GM12873 (cell line): ENCODE results near the gene ZDHHC14.

Experiments used
- TF ChIP-seq, protein P1 (sequence below): IDR thresholded peaks from 2 replicates; pipeline ENCODE4 v1.5.1; 2012; ENCODE audit warnings: low read depth, mild to moderate bottlenecking, moderate library complexity, low read length, control low read depth; ENCODE audit not compliant: insufficient read depth; ENCODE audit errors: missing control alignments

The ZDHHC14 gene

DNA sequence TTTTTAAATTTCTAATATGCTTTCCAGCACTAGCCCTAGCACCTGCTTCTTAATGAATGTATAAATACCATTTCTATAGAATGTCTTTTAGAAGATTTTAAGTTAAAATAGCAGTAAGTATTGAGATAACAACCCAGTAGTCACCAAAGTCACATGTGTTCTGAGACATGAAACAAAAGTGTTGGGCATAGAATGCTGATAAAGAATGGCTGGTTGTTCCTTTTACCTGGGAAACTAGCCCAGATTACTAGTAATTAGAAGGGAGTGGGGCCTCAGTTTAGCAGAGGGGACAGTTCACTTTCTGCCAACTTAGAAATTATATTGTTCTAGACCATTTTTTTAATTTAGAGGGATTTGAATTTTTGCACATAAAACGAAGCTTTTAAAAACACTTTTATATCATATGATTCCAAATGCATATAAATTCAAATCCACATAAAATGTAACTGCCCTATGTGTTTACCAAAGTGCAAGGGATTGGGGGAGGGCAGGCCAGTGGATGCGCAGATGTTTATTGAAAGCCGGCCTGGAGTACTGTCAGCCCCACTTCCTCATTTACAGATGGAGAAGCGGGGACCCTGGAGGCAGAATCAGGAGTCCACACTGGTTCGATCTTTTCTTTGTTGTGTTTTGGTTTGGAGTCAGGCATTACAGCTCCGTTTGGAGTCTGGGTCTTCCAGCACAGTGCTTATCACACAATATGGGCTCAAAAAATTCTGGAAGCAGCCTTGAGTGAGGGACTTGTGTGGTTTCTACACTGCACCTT is 139.8 kb downstream of the ZDHHC14 start:
- TF ChIP-seq, protein P1, sequence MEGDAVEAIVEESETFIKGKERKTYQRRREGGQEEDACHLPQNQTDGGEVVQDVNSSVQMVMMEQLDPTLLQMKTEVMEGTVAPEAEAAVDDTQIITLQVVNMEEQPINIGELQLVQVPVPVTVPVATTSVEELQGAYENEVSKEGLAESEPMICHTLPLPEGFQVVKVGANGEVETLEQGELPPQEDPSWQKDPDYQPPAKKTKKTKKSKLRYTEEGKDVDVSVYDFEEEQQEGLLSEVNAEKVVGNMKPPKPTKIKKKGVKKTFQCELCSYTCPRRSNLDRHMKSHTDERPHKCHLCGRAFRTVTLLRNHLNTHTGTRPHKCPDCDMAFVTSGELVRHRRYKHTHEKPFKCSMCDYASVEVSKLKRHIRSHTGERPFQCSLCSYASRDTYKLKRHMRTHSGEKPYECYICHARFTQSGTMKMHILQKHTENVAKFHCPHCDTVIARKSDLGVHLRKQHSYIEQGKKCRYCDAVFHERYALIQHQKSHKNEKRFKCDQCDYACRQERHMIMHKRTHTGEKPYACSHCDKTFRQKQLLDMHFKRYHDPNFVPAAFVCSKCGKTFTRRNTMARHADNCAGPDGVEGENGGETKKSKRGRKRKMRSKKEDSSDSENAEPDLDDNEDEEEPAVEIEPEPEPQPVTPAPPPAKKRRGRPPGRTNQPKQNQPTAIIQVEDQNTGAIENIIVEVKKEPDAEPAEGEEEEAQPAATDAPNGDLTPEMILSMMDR = no peak

DNA sequence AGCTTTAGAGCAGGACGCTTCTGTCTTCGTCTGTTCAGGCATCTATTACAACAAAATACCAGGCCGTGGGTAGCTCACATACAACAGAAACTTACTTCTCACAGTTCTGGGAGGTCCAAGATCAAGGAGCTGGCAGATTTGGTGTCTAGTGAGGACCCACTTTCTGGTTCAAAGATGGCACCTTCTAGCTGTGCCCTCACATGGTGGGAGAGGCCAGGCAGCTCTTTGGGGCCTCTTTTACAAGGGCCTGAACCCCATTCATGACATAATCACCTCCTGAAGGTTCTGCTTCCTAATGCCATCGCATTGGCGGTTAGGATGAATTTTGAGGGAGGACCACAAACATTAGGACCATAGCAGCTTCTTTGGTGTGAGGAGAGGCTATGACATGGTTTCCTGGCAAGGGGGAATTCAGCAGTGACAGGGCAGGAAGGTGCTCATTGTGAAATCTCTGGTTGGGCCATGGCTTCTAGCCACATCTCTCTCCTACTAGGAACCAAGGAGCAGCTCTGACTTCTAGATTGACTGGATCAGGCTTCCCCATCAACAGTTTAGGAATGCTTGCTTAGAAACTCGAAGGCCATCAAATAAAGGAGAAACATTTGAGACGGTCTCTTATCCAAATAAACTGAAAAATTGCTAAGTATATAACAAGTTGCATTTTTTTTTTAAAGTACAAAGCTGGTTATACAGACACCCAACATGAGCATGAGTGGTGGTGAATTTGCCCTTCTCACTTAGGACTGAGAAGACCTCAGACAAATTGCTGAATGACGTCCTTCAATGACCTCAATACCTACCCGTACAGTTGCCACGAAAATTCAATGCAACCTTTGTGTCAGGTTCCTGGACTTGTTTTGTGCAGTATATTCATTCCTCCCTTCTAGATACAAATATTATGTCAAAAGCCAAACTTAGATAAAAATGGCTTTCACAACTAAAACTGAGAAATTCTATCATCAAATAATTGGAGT is 140.7 kb downstream of the ZDHHC14 start:
- TF ChIP-seq, protein P1 = no peak

DNA sequence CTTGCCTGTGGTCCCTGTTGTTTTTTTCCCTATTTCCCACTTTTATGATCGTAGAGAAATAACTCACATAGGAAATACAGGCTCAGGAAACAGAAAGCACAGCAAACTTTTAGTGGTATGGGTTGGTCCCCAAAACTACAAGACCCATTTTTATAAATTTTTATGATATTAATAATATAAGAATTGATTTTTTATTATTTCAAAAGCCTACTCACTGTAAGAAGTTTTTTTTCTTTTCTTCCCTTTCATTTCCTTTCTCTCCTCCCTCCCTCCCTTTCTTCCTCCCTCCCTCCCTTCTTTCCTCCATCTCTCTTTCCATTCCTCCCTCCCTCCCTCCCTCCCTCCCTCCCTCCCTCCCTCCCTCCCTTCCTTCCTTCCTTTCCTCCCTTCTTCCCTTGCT is 141.5 kb downstream of the ZDHHC14 start:
- TF ChIP-seq, protein P1 = no peak

DNA sequence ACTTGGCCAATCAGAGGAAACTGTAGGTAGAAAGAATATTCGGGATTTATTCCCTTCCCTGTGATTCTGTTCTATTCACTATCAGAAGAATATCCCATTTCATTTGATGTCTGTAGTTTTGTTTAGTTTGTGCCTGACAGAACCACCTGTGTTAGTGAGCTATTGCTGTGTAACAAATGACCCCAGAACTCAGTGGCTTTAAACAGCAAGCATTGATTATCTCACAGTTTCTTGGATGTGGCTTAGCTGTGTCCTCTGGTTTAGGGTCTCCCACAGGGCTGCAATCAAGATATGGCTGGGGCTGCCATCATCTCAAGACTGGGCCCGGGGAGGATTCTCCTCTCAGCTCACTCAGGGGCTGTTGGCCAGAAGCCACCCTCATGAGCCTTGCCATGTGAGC is 143.7 kb downstream of the ZDHHC14 start:
- TF ChIP-seq, protein P1 = no peak

DNA sequence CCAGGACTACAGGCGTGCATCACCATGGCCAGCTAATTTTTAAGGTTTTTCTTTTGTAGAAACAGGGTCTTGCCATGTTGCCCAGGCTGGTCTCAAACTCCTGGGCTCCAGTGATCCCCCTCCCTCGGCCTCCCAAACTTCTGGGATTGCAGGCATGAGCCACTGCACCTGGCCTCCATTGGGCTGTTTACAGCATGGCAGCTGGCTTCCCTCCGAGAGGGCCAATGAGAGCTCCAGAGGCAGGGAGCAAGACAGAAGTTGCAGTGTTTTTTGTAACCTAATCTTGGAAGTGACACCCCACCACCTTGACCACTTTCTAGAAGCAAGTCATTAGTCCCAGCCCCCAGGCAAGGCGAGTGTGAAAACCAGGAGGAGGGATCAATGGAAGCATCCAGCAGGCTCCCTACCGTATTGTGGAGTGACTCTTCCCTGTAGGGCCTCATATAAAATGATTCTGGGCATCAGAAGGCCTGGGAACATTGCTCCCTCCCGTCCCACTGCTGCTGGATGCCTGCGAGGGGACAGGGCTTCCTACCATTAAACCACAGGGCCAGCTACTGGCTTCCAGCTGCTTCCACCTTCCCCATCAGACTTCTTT is 144.4 kb downstream of the ZDHHC14 start:
- TF ChIP-seq, protein P1 = no peak

DNA sequence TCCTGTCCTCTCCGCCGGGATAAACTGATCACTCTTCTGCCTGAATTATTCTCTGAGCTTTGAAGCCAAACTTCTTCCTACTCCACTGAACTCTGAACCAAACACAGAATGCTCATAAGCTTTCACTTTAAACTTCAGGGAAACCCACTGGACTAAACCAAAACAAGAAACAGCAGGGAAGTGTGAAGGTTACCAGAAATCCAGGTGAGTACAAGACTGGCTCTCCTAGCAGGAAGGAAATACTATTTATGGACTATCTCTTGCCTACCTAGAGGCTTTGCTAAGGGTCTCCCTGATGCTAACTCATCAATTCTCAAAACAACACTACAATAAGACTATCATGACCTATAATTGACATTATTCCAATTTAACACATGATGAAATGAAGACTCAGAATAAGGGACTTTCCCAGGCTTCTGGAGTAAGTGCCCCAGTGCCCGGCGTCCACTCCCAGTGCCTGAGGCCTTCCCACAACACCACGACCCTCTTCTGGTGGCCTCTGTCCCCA is 145.0 kb downstream of the ZDHHC14 start:
- TF ChIP-seq, protein P1 = no peak
